NCI-H510A (cell line): ENCODE data around the gene ADAMTS3.

ENCODE experiments used
- DNase-seq: peaks from one replicate; lab custom pipeline; 2025; lab: John Stamatoyannopoulos, UW

Gene ADAMTS3

GRCh38 chr4:72286185-72286584 is 282.8 kb downstream of the ADAMTS3 start:
- no peak for DNase-seq

- no peak for DNase-seq
Measured at GRCh38 chr4:72283357-72283756, 285.7 kb downstream of the ADAMTS3 start.

- no peak for DNase-seq
Measured at GRCh38 chr4:72280252-72280651, 288.8 kb downstream of the ADAMTS3 start.

DNA sequence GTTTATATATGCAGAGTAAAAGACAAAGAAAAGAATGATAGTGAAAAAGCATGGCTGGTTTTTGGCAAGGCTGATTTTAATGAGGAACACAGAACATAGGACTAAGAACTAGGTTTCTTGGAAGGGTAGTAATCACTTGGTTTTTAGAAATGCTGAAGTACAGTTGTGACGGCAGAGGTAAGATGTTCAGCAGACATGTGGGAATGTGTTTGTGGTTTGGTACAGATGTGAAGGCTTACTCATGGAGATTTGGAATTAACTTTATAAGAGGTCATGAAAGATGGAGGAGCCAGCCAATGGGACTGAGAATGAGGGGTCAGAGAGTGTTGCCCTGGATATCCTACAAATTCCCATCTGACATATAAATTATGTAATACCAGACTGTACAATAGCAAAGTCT is 293.6 kb downstream of the ADAMTS3 start:
- DNase-seq: no peak

GRCh38 chr4:72274251-72274650 is 294.8 kb downstream of the ADAMTS3 start:
- no peak for DNase-seq

GRCh38 chr4:72255269-72255668 is 313.8 kb downstream of the ADAMTS3 start:
- DNase-seq: no peak

DNA sequence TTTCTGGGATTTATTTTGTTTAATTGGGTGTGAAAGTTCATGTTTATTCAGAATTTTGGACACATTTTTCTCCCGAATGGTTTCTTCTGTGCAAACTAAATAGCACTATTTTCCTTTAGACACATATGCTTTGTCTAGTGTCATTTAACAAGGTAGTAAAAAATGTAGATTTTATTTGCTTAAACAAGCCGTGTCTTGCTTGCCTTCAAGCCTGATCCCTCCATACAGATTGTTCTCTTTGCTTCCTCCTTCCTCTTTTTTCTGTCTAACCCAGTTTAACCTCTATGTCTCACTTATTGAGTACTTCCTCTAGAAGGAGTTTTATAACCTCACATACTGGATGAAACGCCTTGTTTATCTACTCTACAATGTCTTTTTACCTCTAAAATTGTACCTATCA is 325.4 kb downstream of the ADAMTS3 start:
- DNase-seq: no peak

- no peak for DNase-seq
Measured at GRCh38 chr4:72239487-72240116, 329.4 kb downstream of the ADAMTS3 start.
